Mucosa of descending colon (tissue), 3 donors: ENCODE measurements around the gene CTBP2. TPM values are rescaled to one million over a fixed set of nuclear protein-coding genes. Genes with fewer than 3 reads are reported as not detected.

ENCODE experiments used
- ATAC-seq: fragments of 200-7000 bp; cut with Tn5 transposase; one replicate; pipeline ENCODE4 v1.9.1; 2020; ENCODE audit warnings: mild to moderate bottlenecking, moderate library complexity
- DNase-seq, 3 donors: peaks; one replicate each; pipeline ENCODE4 v3.0.0-alpha.2; 2020
- H3K36me3 ChIP-seq: fragments of 200-600 bp; one replicate; pipeline ENCODE4 v1.8.0; 2021; ENCODE audit warnings: low read depth, mild to moderate bottlenecking
- H3K4me1 ChIP-seq: fragments of 200-600 bp; one replicate; pipeline ENCODE4 v1.8.0; 2021; ENCODE audit warnings: low read depth, mild to moderate bottlenecking
- H3K4me3 ChIP-seq: fragments of 200-600 bp; one replicate; pipeline ENCODE4 v1.8.0; 2021; ENCODE audit warnings: mild to moderate bottlenecking
- H3K9me3 ChIP-seq: fragments of 200-600 bp; one replicate; pipeline ENCODE4 v1.8.0; 2021; ENCODE audit warnings: mild to moderate bottlenecking
- CTCF ChIP-seq: fragments of 200-600 bp; IDR thresholded peaks from one replicate; pipeline ENCODE4 v1.8.0; 2022; ENCODE audit warnings: antibody characterized with exemption, mild to moderate bottlenecking
- intact Hi-C, 2 donors: fragments of 100-400 bp; cut with DNase I in 1 of 2; cut with micrococcal nuclease in 1 of 2; formaldehyde crosslinking; loops; one replicate each; pipeline versions ENCODE4 v1.11.0 to v1.11.1; 2022; cut with DNase I, micrococcal nuclease
- total RNA-seq, 3 donors: library from RNA; stranded (reverse); fragmentation: NEBNext Ultra II Directional in 2 of 3; extraction: Animal tissue kit (Norgen Biotek cat#: 25700) in 2 of 3; gene quantifications; one replicate each; pipeline versions ENCODE4 v1.2.1 to v1.2.4, GENCODE V29; 2021 to 2023
- donor health status: DM: no; HTN: no; CAD: no; lungs with moderate emphysema.
- donor health status: DM: no; HTN: no; CAD: no.
- donor health status: DM: no; HTN: yes; CAD: no.

Gene CTBP2
- total RNA-seq, 3 donors from 2014 or later, result 109 to 137 (median 121) TPM

- no peak for TF ChIP-seq CTCF
- H3K36me3 ChIP-seq, result no peaks in the 10 kb centered on the region
- H3K9me3 ChIP-seq, result no peaks in the 10 kb centered on the region
- intact Hi-C loops, result no loop called here
- DNase-seq (no peak), ATAC-seq (no peak)
- no peaks in the 10 kb centered on the region for H3K4me1 ChIP-seq
- H3K4me3 ChIP-seq, result no peak overlapping the region
Measured at GRCh38 chr10:125177641-125178640, 17.6 kb upstream of the CTBP2 start.

GRCh38 chr10:125175807-125176206, 15.4 kb upstream of the CTBP2 start:
- intact Hi-C loops, result no loop called here
- TF ChIP-seq CTCF, result no peak
- Histone ChIP-seq H3K4me1 (no peaks in the 10 kb centered on the region), H3K4me3 (no peak overlapping the region), H3K9me3 (no peaks in the 10 kb centered on the region), H3K36me3 (no peaks in the 10 kb centered on the region)
- ATAC-seq, result no peak
- DNase-seq, result no peak

- H3K9me3 ChIP-seq, result no peaks in the 10 kb centered on the region
- no peak for DNase-seq
- no peak for TF ChIP-seq CTCF
- no peaks in the 10 kb centered on the region for H3K36me3 ChIP-seq
- H3K4me1 ChIP-seq, result no peaks in the 10 kb centered on the region
- ATAC-seq, result no peak
- H3K4me3 ChIP-seq, result no peak overlapping the region
- intact Hi-C loops, result no loop called here
Measured at GRCh38 chr10:125174360-125174759, 14.0 kb upstream of the CTBP2 start.

- no peak for DNase-seq
- Histone ChIP-seq H3K9me3 (no peaks in the 10 kb centered on the region), H3K36me3 (no peaks in the 10 kb centered on the region), H3K4me3 (no peak overlapping the region), H3K4me1 (no peaks in the 10 kb centered on the region)
- intact Hi-C loops, result no loop called here
- ATAC-seq, result no peak
- no peak for TF ChIP-seq CTCF
Measured at GRCh38 chr10:125172694-125173093, 12.3 kb upstream of the CTBP2 start.

GRCh38 chr10:125171402-125172306, 11.3 kb upstream of the CTBP2 start:
- Histone ChIP-seq H3K9me3 (no peaks in the 10 kb centered on the region), H3K4me3 (no peak overlapping the region), H3K36me3 (no peaks in the 10 kb centered on the region), H3K4me1 (no peaks in the 10 kb centered on the region)
- DNase-seq (no peak), ATAC-seq (no peak)
- TF ChIP-seq CTCF, result no peak
- intact Hi-C loops, result no loop called here
